Astrocyte of the cerebellum (primary cell): ENCODE results near the gene MET.

ENCODE experiments used
- DNase-seq: peaks from one replicate; pipeline ENCODE4 v3.0.0-alpha.2; 2011; ENCODE audit warnings: low read depth
- H3K4me3 ChIP-seq: 2 replicates; pipeline ENCODE4 v1.5.1; 2011; ENCODE audit warnings: mild to moderate bottlenecking, low read depth, low read length, moderate library complexity
- in situ Hi-C: cut with HindIII; loops from 2 replicates; pipeline ENCODE4 v1.10.0; 2017; ENCODE audit warnings: low sequenced_read_pairs
- TF ChIP-seq, protein P1 (sequence below): IDR thresholded peaks from 2 replicates; pipeline ENCODE4 v1.5.1; 2012; ENCODE audit warnings: low read length, low read depth, moderate library complexity, mild to moderate bottlenecking; ENCODE audit errors: missing control alignments

MET gene

DNA sequence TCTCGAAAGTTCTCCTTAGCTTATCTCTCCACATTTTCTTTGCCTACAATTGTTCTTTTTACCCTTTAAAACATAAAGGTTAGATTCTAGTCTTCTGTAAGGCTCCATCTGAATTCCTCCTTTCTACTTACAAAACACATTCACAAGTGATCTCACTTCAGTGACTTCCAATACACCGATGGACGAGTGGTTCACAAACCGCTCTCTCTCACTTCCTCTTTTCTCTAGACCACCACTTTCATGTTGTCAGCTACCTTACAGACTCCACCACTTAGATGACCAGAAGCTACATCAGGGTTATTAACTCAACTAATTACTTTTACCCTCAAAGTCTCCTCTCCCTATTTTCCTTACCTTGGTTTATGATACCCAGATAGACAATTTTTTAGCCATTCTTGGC, 11.8 kb downstream of the MET start:
- in situ Hi-C loops = no loop called here
- H3K4me3 ChIP-seq = no peak overlapping the region
- no peak for DNase-seq
- TF ChIP-seq, protein P1, sequence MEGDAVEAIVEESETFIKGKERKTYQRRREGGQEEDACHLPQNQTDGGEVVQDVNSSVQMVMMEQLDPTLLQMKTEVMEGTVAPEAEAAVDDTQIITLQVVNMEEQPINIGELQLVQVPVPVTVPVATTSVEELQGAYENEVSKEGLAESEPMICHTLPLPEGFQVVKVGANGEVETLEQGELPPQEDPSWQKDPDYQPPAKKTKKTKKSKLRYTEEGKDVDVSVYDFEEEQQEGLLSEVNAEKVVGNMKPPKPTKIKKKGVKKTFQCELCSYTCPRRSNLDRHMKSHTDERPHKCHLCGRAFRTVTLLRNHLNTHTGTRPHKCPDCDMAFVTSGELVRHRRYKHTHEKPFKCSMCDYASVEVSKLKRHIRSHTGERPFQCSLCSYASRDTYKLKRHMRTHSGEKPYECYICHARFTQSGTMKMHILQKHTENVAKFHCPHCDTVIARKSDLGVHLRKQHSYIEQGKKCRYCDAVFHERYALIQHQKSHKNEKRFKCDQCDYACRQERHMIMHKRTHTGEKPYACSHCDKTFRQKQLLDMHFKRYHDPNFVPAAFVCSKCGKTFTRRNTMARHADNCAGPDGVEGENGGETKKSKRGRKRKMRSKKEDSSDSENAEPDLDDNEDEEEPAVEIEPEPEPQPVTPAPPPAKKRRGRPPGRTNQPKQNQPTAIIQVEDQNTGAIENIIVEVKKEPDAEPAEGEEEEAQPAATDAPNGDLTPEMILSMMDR = no peak

GRCh38 chr7:116686033-116686432, 14.0 kb downstream of the MET start:
- no peak for DNase-seq
- H3K4me3 ChIP-seq = no peak overlapping the region
- TF ChIP-seq, protein P1 = no peak
- in situ Hi-C loops = no loop called here

- H3K4me3 ChIP-seq = no peak overlapping the region
- TF ChIP-seq, protein P1 = no peak
- in situ Hi-C loops = no loop called here
- DNase-seq = no peak
Observed at GRCh38 chr7:116686812-116687419, 14.9 kb downstream of the MET start.

- peak; percentile 66 for DNase-seq
Observed at GRCh38 chr7:116687801-116688201, 15.8 kb downstream of the MET start.

DNA sequence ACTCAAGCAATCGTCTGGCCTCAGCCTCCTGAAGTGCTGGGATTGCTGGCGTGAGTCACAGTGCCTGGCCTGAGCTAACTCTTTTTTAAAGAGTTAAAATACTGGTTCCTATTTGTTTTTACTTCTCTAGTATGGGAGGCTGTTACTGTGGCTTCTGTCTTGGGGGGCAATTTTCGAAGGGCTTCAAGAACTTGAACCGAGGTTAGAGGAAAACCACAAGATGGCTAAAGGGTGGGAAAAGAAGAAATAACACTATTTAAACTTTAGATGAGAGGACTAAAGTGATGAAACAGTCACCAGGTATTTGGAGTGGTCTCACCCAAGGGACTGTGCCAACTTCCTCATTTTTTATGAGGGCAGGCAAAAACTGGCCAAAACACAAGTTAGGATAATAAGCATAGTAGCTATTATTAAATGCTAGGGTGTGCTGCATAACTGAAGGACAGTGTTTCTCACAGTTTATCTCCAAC, 17.8 kb downstream of the MET start:
- DNase-seq = no peak
- TF ChIP-seq, protein P1 = no peak
- H3K4me3 ChIP-seq = no peak overlapping the region
- in situ Hi-C loops = no loop called here

More at GRCh38 chr7:116687801-116688201, 15.8 kb downstream of the MET start:
- TF ChIP-seq, protein P1 = no peak
- in situ Hi-C loops = no loop called here
- H3K4me3 ChIP-seq = peak overlapping the region; percentile 14

DNA sequence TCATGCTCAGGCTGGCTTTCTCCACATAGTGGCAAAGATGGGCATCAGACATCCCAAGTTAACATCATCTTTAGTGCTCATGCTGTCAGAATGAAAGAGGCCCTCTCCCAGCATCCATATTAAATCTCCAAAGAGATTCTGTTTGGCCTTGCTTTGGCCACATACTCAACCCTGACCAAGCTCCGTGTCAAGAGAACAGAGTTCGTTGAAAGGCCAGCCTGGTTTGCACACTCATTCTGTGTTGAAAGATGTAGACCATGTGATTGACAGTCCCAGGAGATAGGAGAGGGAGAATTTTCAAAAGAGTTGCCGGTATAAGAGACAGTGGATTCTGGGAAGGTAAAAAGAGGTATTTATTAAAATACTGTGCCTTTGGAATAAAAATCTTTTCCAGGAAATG, 19.7 kb downstream of the MET start:
- no peak overlapping the region for H3K4me3 ChIP-seq
- no peak for DNase-seq
- in situ Hi-C loops = no loop called here
- TF ChIP-seq, protein P1 = no peak
